Urinary bladder (tissue), 4 donors: ENCODE measurements around the gene LRRC8D. TPM values are rescaled to one million over a fixed set of nuclear protein-coding genes. Genes with fewer than 3 reads are reported as not detected.

Experiments used
- DNase-seq: peaks from one replicate; pipeline ENCODE4 v3.0.0-alpha.2; 2015; ENCODE audit errors: extremely low spot score
- H3K27ac ChIP-seq: one replicate; pipeline ENCODE4 v1.5.1; 2013; ENCODE audit warnings: low read depth, mild to moderate bottlenecking, moderate library complexity
- H3K36me3 ChIP-seq: one replicate; pipeline ENCODE4 v1.6.1; 2013; ENCODE audit warnings: mild to moderate bottlenecking, moderate library complexity; ENCODE audit not compliant: insufficient read depth
- H3K4me1 ChIP-seq: one replicate; pipeline ENCODE4 v1.6.1; 2013; ENCODE audit warnings: mild to moderate bottlenecking, moderate library complexity; ENCODE audit not compliant: insufficient read depth
- H3K4me3 ChIP-seq: one replicate; pipeline ENCODE4 v1.5.1; 2013; ENCODE audit warnings: low read depth, low read length
- whole genome bisulfite sequencing: extraction: QIAGEN DNeasy Blood & Tissue Kit; methylation state at CpG from one replicate; pipeline ENCODE4 v1.1.7; 2013; 5-methylcytosine and 5-hydroxymethylcytosine counted together
- polyA plus RNA-seq: library from polyadenylated mRNA; stranded (reverse); fragments of 200-250 nt; gene quantifications from one replicate; pipeline ENCODE4 v1.2.3, GENCODE V29; 2013
- total RNA-seq: library from RNA; depleted of rRNA; stranded (reverse); fragments of >200 nt; gene quantifications from one replicate; pipeline ENCODE4 v1.2.3, GENCODE V29; 2014
- donor health status: healthy with polysubstance abuse.
- donor health status: healthy.

LRRC8D gene
- total and polyA plus RNA-seq, 2 donors = 8.3 to 21.6 TPM

- no peak overlapping the region for H3K27ac ChIP-seq
- no peaks in the 10 kb centered on the region for H3K4me1 ChIP-seq
- H3K4me3 ChIP-seq = no peak overlapping the region
- no peak for DNase-seq
- WGBS = 89% methylated on average over 1 of the region's 1 CpG
- no peaks in the 10 kb centered on the region for H3K36me3 ChIP-seq
Observed at GRCh38 chr1:89815040-89815439, 5.8 kb upstream of the LRRC8D start.

GRCh38 chr1:89815611-89816010 is 5.2 kb upstream of the LRRC8D start:
- no peak overlapping the region for H3K4me3 ChIP-seq
- DNase-seq = no peak
- WGBS = 89% methylated on average over 5 of the region's 5 CpGs
- no peaks in the 10 kb centered on the region for H3K4me1 ChIP-seq
- H3K36me3 ChIP-seq = no peaks in the 10 kb centered on the region
- H3K27ac ChIP-seq = no peak overlapping the region

- H3K36me3 ChIP-seq = no peaks in the 10 kb centered on the region
- WGBS = 91% methylated on average over 2 of the region's 2 CpGs
- no peaks in the 10 kb centered on the region for H3K4me1 ChIP-seq
- DNase-seq = no peak
- H3K27ac ChIP-seq = no peak overlapping the region
- H3K4me3 ChIP-seq = no peak overlapping the region
Observed at GRCh38 chr1:89816366-89816765, 4.5 kb upstream of the LRRC8D start.

GRCh38 chr1:89821322-89822108 is 683 bp downstream of the LRRC8D start:
- no peak for DNase-seq
- H3K27ac ChIP-seq = no peak overlapping the region

GRCh38 chr1:89822109-89822962 is 1.5 kb downstream of the LRRC8D start:
- Histone ChIP-seq H3K27ac (no peak overlapping the region), H3K4me1 (no peaks in the 10 kb centered on the region), H3K4me3 (peak overlapping the region; percentile 93), H3K36me3 (no peaks in the 10 kb centered on the region)
- WGBS = 70% methylated on average over 17 of the region's 17 CpGs
- no peak for DNase-seq

More at GRCh38 chr1:89821322-89822108, 683 bp downstream of the LRRC8D start:
- no peaks in the 10 kb centered on the region for H3K4me1 ChIP-seq
- peak overlapping the region; percentile 93 for H3K4me3 ChIP-seq
- WGBS = under 1% methylated on average over 73 of the region's 73 CpGs
- H3K36me3 ChIP-seq = no peaks in the 10 kb centered on the region

- no peak overlapping the region for H3K4me3 ChIP-seq
- 53% methylated on average over 4 of the region's 4 CpGs for WGBS
- no peak for DNase-seq
- H3K36me3 ChIP-seq = no peaks in the 10 kb centered on the region
- no peak overlapping the region for H3K27ac ChIP-seq
- no peaks in the 10 kb centered on the region for H3K4me1 ChIP-seq
Observed at GRCh38 chr1:89822999-89823628, 2.3 kb downstream of the LRRC8D start.

- no peak overlapping the region for H3K27ac ChIP-seq
- WGBS = 64% methylated on average over 6 of the region's 6 CpGs
- no peaks in the 10 kb centered on the region for H3K4me1 ChIP-seq
- no peaks in the 10 kb centered on the region for H3K36me3 ChIP-seq
- H3K4me3 ChIP-seq = no peak overlapping the region
- no peak for DNase-seq
Observed at GRCh38 chr1:89823679-89824292, 3.0 kb downstream of the LRRC8D start.

- Histone ChIP-seq H3K36me3 (no peaks in the 10 kb centered on the region), H3K27ac (no peak overlapping the region), H3K4me3 (no peak overlapping the region), H3K4me1 (no peaks in the 10 kb centered on the region)
- 51% methylated on average over 3 of the region's 3 CpGs for WGBS
- no peak for DNase-seq
Observed at GRCh38 chr1:89826594-89826993, 5.8 kb downstream of the LRRC8D start.

GRCh38 chr1:89827330-89827729 is 6.5 kb downstream of the LRRC8D start:
- no peak for DNase-seq
- H3K27ac ChIP-seq = no peak overlapping the region
- H3K4me1 ChIP-seq = no peaks in the 10 kb centered on the region
- no peak overlapping the region for H3K4me3 ChIP-seq
- WGBS = 96% methylated on average over 3 of the region's 3 CpGs
- H3K36me3 ChIP-seq = no peaks in the 10 kb centered on the region

GRCh38 chr1:89827902-89828301 is 7.1 kb downstream of the LRRC8D start:
- Histone ChIP-seq H3K27ac (no peak overlapping the region), H3K4me1 (no peaks in the 10 kb centered on the region), H3K4me3 (no peak overlapping the region), H3K36me3 (no peaks in the 10 kb centered on the region)
- no peak for DNase-seq
- WGBS = 100% methylated on average over 1 of the region's 1 CpG

GRCh38 chr1:89829186-89829585 is 8.4 kb downstream of the LRRC8D start:
- Histone ChIP-seq H3K27ac (no peak overlapping the region), H3K4me1 (no peaks in the 10 kb centered on the region), H3K4me3 (no peak overlapping the region), H3K36me3 (no peaks in the 10 kb centered on the region)
- WGBS = over 99% methylated on average over 4 of the region's 4 CpGs
- DNase-seq = no peak

- DNase-seq = no peak
- no peaks in the 10 kb centered on the region for H3K36me3 ChIP-seq
- no peak overlapping the region for H3K4me3 ChIP-seq
- H3K4me1 ChIP-seq = no peaks in the 10 kb centered on the region
- H3K27ac ChIP-seq = no peak overlapping the region
- 69% methylated on average over 7 of the region's 7 CpGs for WGBS
Observed at GRCh38 chr1:89831462-89832120, 10.8 kb downstream of the LRRC8D start.
